OCI-LY3 (cell line): ENCODE data around the gene IQGAP1.

Experiments
- CTCF ChIP-seq: fragments of 200-600, 300-600 bp; sonication (generic); IDR thresholded peaks from 2 replicates; pipeline ENCODE4 v1.5.1; 2014; ENCODE audit warnings: antibody characterized with exemption, low read length, low read depth
- EZH2phosphoT487 ChIP-seq: fragments of 200-600 bp; shearing (Covaris generic); IDR thresholded peaks from 2 replicates; pipeline ENCODE4 v1.6.1; 2018; ENCODE audit warnings: antibody characterized with exemption, mixed run types, low read depth

GRCh38 chr15:90451053-90451850 is 63.2 kb downstream of the IQGAP1 start:
- TF ChIP-seq CTCF (no peak), EZH2phosphoT487 (no peak)
